GM21786 (cell line): ENCODE results near the gene MGAT5.
"Not testable (repeated sequence)": the region's sequence is repeated elsewhere in the genome, so short reads cannot be mapped to it uniquely, and the experiment has no call there.

Experiments used
- ATAC-seq: cut with Tn5 transposase; IDR thresholded peaks from one replicate; pipeline ENCODE4 v1.9.1; 2021; ENCODE audit not compliant: unreplicated experiment

Gene MGAT5

GRCh38 chr2:134276381-134277172 is 22.7 kb downstream of the MGAT5 start:
- no peak for ATAC-seq

- no peak for ATAC-seq
Measured at GRCh38 chr2:134277223-134277622, 23.4 kb downstream of the MGAT5 start.

- no peak for ATAC-seq
Measured at GRCh38 chr2:134278553-134278952, 24.7 kb downstream of the MGAT5 start.

GRCh38 chr2:134279417-134279816 is 25.5 kb downstream of the MGAT5 start:
- ATAC-seq, result no peak

GRCh38 chr2:134280231-134280630 is 26.4 kb downstream of the MGAT5 start:
- no peak for ATAC-seq

- ATAC-seq, result no peak
Measured at GRCh38 chr2:134280726-134281125, 26.9 kb downstream of the MGAT5 start.

- no peak for ATAC-seq
Measured at GRCh38 chr2:134281815-134282419, 28.0 kb downstream of the MGAT5 start.

- ATAC-seq, result peak; percentile 89
Measured at GRCh38 chr2:134282629-134283400, 28.9 kb downstream of the MGAT5 start.

GRCh38 chr2:134283661-134284060 is 29.8 kb downstream of the MGAT5 start:
- ATAC-seq, result no peak

GRCh38 chr2:134284119-134284670 is 30.3 kb downstream of the MGAT5 start:
- no peak for ATAC-seq

- peak; percentile 40 for ATAC-seq
Measured at GRCh38 chr2:134287323-134287722, 33.5 kb downstream of the MGAT5 start.

- no peak for ATAC-seq
Measured at GRCh38 chr2:134288814-134289213, 34.9 kb downstream of the MGAT5 start.

- no peak for ATAC-seq
Measured at GRCh38 chr2:134289225-134289624, 35.4 kb downstream of the MGAT5 start.

GRCh38 chr2:134290358-134290757 is 36.5 kb downstream of the MGAT5 start:
- ATAC-seq, result peak; percentile 42

- no peak for ATAC-seq
Measured at GRCh38 chr2:134292514-134292913, 38.6 kb downstream of the MGAT5 start.

GRCh38 chr2:134293719-134294537 is 40.1 kb downstream of the MGAT5 start:
- ATAC-seq, result peak; percentile 41

GRCh38 chr2:134294598-134294997 is 40.7 kb downstream of the MGAT5 start:
- ATAC-seq, result not testable (repeated sequence)

GRCh38 chr2:134295441-134295840 is 41.6 kb downstream of the MGAT5 start:
- no peak for ATAC-seq

GRCh38 chr2:134296301-134296700 is 42.4 kb downstream of the MGAT5 start:
- ATAC-seq, result no peak

GRCh38 chr2:134299334-134299733 is 45.5 kb downstream of the MGAT5 start:
- ATAC-seq, result no peak

- ATAC-seq, result no peak
Measured at GRCh38 chr2:134300585-134300984, 46.7 kb downstream of the MGAT5 start.
